Osteoblast (primary cell): Measurements from ENCODE around the gene PYCARD. TPM values are rescaled to one million over a fixed set of nuclear protein-coding genes. Genes with fewer than 3 reads are reported as not detected.
"Not testable (repeated sequence)": the region's sequence is repeated elsewhere in the genome, so short reads cannot be mapped to it uniquely, and the experiment has no call there.

Source experiments
- DNase-seq: peaks from one replicate; pipeline ENCODE4 v3.0.0; 2011; ENCODE audit warnings: low spot score, mixed read lengths; ENCODE audit not compliant: insufficient read length; ENCODE audit errors: missing footprints
- H2AFZ ChIP-seq: 2 replicates; pipeline ENCODE4 v1.6.0; 2011; ENCODE audit warnings: mild to moderate bottlenecking, low read length
- H3K27ac ChIP-seq: 2 replicates; pipeline ENCODE4 v1.5.1; 2011; ENCODE audit warnings: mild to moderate bottlenecking, low read depth, low read length, moderate library complexity
- H3K27me3 ChIP-seq: 2 replicates; pipeline ENCODE4 v1.6.0; 2012; ENCODE audit warnings: mild to moderate bottlenecking, control low read depth, inconsistent platforms, low read length, moderate library complexity; ENCODE audit not compliant: insufficient read depth
- H3K36me3 ChIP-seq: 2 replicates; pipeline ENCODE4 v1.5.1; 2011; ENCODE audit warnings: mild to moderate bottlenecking, low read length, control low read depth, moderate library complexity; ENCODE audit not compliant: insufficient read depth
- H3K4me1 ChIP-seq: 2 replicates; pipeline ENCODE4 v1.5.1; 2011; ENCODE audit warnings: mild to moderate bottlenecking, low read length, control low read depth, moderate library complexity; ENCODE audit not compliant: insufficient read depth
- H3K4me2 ChIP-seq: 2 replicates; pipeline ENCODE4 v1.6.0; 2011; ENCODE audit warnings: mild to moderate bottlenecking, low read length; ENCODE audit not compliant: insufficient read depth
- H3K4me3 ChIP-seq: fragments of 200-600 bp; sonication (generic); 3 replicates; pipeline ENCODE4 v1.5.1; 2012; ENCODE audit warnings: mild to moderate bottlenecking, low read length, inconsistent platforms; ENCODE audit not compliant: insufficient read depth
- H3K79me2 ChIP-seq: 2 replicates; pipeline ENCODE4 v1.6.0; 2012; ENCODE audit warnings: mild to moderate bottlenecking, low read length, control low read depth, inconsistent platforms; ENCODE audit not compliant: insufficient read depth
- H3K9me3 ChIP-seq: 2 replicates; pipeline ENCODE4 v1.5.1; 2011; ENCODE audit warnings: low read depth, low read length, control low read depth
- H4K20me1 ChIP-seq: 2 replicates; pipeline ENCODE4 v1.6.0; 2012; ENCODE audit warnings: mild to moderate bottlenecking, low read length, control low read depth; ENCODE audit not compliant: insufficient read depth
- total RNA-seq: library from RNA; depleted of rRNA; stranded (reverse); fragments of >200 nt; gene quantifications from 2 replicates; pipeline ENCODE4 v1.2.3, GENCODE V29; 2012
- TF ChIP-seq, protein P1 (sequence below): IDR thresholded peaks from 2 replicates; pipeline ENCODE4 v1.5.1; 2011; ENCODE audit warnings: mild to moderate bottlenecking, low read depth, low read length, moderate library complexity; ENCODE audit errors: extremely low read depth

Gene PYCARD
- total RNA-seq, 1 donor, result 61.5 TPM

- Histone ChIP-seq H3K9me3 (no peaks in the 10 kb centered on the region), H2AFZ (no peak overlapping the region), H3K79me2 (no peaks in the 10 kb centered on the region), H3K27ac (no peak overlapping the region), H3K36me3 (no peaks in the 10 kb centered on the region), H4K20me1 (no peaks in the 10 kb centered on the region), H3K4me1 (no peaks in the 10 kb centered on the region), H3K27me3 (peaks cover 10% of the 10 kb centered on the region), H3K4me2 (no peak overlapping the region), H3K4me3 (no peak overlapping the region)
- TF ChIP-seq, protein P1, sequence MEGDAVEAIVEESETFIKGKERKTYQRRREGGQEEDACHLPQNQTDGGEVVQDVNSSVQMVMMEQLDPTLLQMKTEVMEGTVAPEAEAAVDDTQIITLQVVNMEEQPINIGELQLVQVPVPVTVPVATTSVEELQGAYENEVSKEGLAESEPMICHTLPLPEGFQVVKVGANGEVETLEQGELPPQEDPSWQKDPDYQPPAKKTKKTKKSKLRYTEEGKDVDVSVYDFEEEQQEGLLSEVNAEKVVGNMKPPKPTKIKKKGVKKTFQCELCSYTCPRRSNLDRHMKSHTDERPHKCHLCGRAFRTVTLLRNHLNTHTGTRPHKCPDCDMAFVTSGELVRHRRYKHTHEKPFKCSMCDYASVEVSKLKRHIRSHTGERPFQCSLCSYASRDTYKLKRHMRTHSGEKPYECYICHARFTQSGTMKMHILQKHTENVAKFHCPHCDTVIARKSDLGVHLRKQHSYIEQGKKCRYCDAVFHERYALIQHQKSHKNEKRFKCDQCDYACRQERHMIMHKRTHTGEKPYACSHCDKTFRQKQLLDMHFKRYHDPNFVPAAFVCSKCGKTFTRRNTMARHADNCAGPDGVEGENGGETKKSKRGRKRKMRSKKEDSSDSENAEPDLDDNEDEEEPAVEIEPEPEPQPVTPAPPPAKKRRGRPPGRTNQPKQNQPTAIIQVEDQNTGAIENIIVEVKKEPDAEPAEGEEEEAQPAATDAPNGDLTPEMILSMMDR, result no peak
- no peak for DNase-seq
Observed at GRCh38 chr16:31246296-31246695, 43.7 kb upstream of the PYCARD start.

DNA sequence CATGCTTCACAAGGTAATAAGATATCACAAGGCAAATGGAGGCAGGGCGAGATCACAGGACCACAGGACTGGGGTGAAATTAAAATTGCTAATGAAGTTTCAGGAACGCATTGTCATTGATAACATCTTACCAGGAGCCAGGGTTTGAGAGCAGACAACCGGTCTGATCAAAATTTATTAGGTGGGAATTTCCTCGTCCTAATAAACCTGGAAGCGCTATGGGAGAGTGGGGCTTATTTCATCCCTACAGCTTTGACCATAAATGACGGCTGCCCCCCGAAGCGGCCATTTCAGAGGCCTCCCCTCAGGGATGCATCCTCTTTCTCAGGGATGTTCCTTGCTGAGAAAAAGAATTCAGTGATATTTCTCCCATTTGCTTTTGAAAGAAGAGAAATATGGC lies 43.0 kb upstream of the PYCARD start:
- H3K79me2 ChIP-seq, H3K27ac ChIP-seq, H3K4me1 ChIP-seq, H3K4me2 ChIP-seq, H3K36me3 ChIP-seq, H4K20me1 ChIP-seq, H2AFZ ChIP-seq, H3K9me3 ChIP-seq, H3K4me3 ChIP-seq, DNase-seq: not testable (repeated sequence)
- H3K27me3 ChIP-seq, result peaks cover 10% of the 10 kb centered on the region

- no peak overlapping the region for H3K27ac ChIP-seq
- no peaks in the 10 kb centered on the region for H4K20me1 ChIP-seq
- peaks cover 10% of the 10 kb centered on the region for H3K27me3 ChIP-seq
- H2AFZ ChIP-seq, result no peak overlapping the region
- TF ChIP-seq, protein P1, result no peak
- DNase-seq, result no peak
- H3K4me3 ChIP-seq, result no peak overlapping the region
- no peak overlapping the region for H3K4me2 ChIP-seq
- H3K9me3 ChIP-seq, result no peaks in the 10 kb centered on the region
- no peaks in the 10 kb centered on the region for H3K79me2 ChIP-seq
- no peaks in the 10 kb centered on the region for H3K4me1 ChIP-seq
- H3K36me3 ChIP-seq, result no peaks in the 10 kb centered on the region
Observed at GRCh38 chr16:31243734-31244670, 41.4 kb upstream of the PYCARD start.

GRCh38 chr16:31242206-31242605 lies 39.6 kb upstream of the PYCARD start:
- H2AFZ ChIP-seq, result no peak overlapping the region
- no peaks in the 10 kb centered on the region for H3K36me3 ChIP-seq

More at GRCh38 chr16:31242206-31242605, 39.6 kb upstream of the PYCARD start:
- Histone ChIP-seq H3K9me3 (no peaks in the 10 kb centered on the region), H3K4me1 (no peaks in the 10 kb centered on the region), H3K4me2 (no peak overlapping the region), H3K79me2 (no peaks in the 10 kb centered on the region), H3K4me3 (no peak overlapping the region), H4K20me1 (no peaks in the 10 kb centered on the region), H3K27ac (no peak overlapping the region), H3K27me3 (peaks cover 10% of the 10 kb centered on the region)
- TF ChIP-seq, protein P1, result no peak
- DNase-seq, result no peak
